ENCODE measurements around the gene MECP2. TPM values are rescaled to one million over a fixed set of nuclear protein-coding genes. Genes with fewer than 3 reads are reported as not detected.
"Not testable (repeated sequence)": the region's sequence is repeated elsewhere in the genome, so short reads cannot be mapped to it uniquely, and the experiment has no call there.

MECP2 gene
- total RNA-seq, 1 donor from 2014 or later, result 57.6 TPM

GRCh38 chrX:154004315-154004714 is 93.2 kb downstream of the MECP2 start:
- DNase-seq, result no peak
- no peaks in the 10 kb centered on the region for H3K9me3 ChIP-seq
- no peaks in the 10 kb centered on the region for H3K4me1 ChIP-seq
- no peak for TF ChIP-seq CTCF (IDR thresholded peaks at IDR 0.05)
- H3K27me3 ChIP-seq (ENCODE audit: low read depth), result no peaks in the 10 kb centered on the region
- no peak overlapping the region for H3K4me3 ChIP-seq
- no peak for ATAC-seq
- H3K36me3 ChIP-seq, result no peaks in the 10 kb centered on the region
- intact Hi-C loops (cut with DNase I), result no loop called here
- H3K27ac ChIP-seq, result no peak overlapping the region

GRCh38 chrX:154002215-154002719 is 95.2 kb downstream of the MECP2 start:
- Histone ChIP-seq H3K27me3 (ENCODE audit: low read depth) (no peaks in the 10 kb centered on the region), H3K4me3 (no peak overlapping the region), H3K27ac (peak overlapping the region; percentile 49), H3K9me3 (no peaks in the 10 kb centered on the region), H3K36me3 (no peaks in the 10 kb centered on the region), H3K4me1 (no peaks in the 10 kb centered on the region)
- intact Hi-C loops (cut with DNase I), result no loop called here
- peak; percentile 70 for DNase-seq
- TF ChIP-seq CTCF (IDR thresholded peaks at IDR 0.05), result no peak
- peak; percentile 67 to 87 for ATAC-seq

GRCh38 chrX:154000051-154000450 is 97.5 kb downstream of the MECP2 start:
- H3K27ac ChIP-seq, result no peak overlapping the region
- H3K27me3 ChIP-seq (ENCODE audit: low read depth), result no peaks in the 10 kb centered on the region
- no peak for DNase-seq
- no peak overlapping the region for H3K4me3 ChIP-seq
- intact Hi-C loops (cut with DNase I), result no loop called here
- H3K36me3 ChIP-seq, result no peaks in the 10 kb centered on the region
- TF ChIP-seq CTCF (IDR thresholded peaks at IDR 0.05), result no peak
- H3K9me3 ChIP-seq, result no peaks in the 10 kb centered on the region
- no peaks in the 10 kb centered on the region for H3K4me1 ChIP-seq
- ATAC-seq, result peak; percentile 74 to 83

- DNase-seq, result no peak
- intact Hi-C loops (cut with DNase I), result no loop called here
- no peak overlapping the region for H3K4me3 ChIP-seq
- no peak for TF ChIP-seq CTCF (IDR thresholded peaks at IDR 0.05)
- peak in 1 of 2 donors; percentile 36 for ATAC-seq
- H3K4me1 ChIP-seq, result no peaks in the 10 kb centered on the region
- H3K36me3 ChIP-seq, result no peaks in the 10 kb centered on the region
- no peak overlapping the region for H3K27ac ChIP-seq
- H3K27me3 ChIP-seq (ENCODE audit: low read depth), result no peaks in the 10 kb centered on the region
- H3K9me3 ChIP-seq, result no peaks in the 10 kb centered on the region
These were observed 98.0 kb downstream of the MECP2 start for GRCh38 chrX:153999359-154000037.

- ATAC-seq (no peak), DNase-seq (no peak)
- TF ChIP-seq CTCF (IDR thresholded peaks at IDR 0.05), result no peak
- Histone ChIP-seq H3K4me1 (no peaks in the 10 kb centered on the region), H3K9me3 (no peaks in the 10 kb centered on the region), H3K4me3 (no peak overlapping the region), H3K27me3 (ENCODE audit: low read depth) (no peaks in the 10 kb centered on the region), H3K27ac (no peak overlapping the region), H3K36me3 (no peaks in the 10 kb centered on the region)
- intact Hi-C loops (cut with DNase I), result no loop called here
These were observed 102.0 kb downstream of the MECP2 start for GRCh38 chrX:153995504-153995903.

- H3K27me3 ChIP-seq (ENCODE audit: low read depth); intact Hi-C loops (cut with DNase I); H3K4me3 ChIP-seq; H3K36me3 ChIP-seq; H3K27ac ChIP-seq; H3K9me3 ChIP-seq; H3K4me1 ChIP-seq; DNase-seq; ATAC-seq: not testable (repeated sequence)
These were observed 103.1 kb downstream of the MECP2 start for GRCh38 chrX:153994398-153994797.

Measured in lower lobe of right lung (tissue), 2 donors.